Measurements from ENCODE around the gene EGFL6. TPM values are rescaled to one million over a fixed set of nuclear protein-coding genes. Genes with fewer than 3 reads are reported as not detected.

EGFL6 gene
- total RNA-seq, 2 donors from 2014 or later: not detected

DNA sequence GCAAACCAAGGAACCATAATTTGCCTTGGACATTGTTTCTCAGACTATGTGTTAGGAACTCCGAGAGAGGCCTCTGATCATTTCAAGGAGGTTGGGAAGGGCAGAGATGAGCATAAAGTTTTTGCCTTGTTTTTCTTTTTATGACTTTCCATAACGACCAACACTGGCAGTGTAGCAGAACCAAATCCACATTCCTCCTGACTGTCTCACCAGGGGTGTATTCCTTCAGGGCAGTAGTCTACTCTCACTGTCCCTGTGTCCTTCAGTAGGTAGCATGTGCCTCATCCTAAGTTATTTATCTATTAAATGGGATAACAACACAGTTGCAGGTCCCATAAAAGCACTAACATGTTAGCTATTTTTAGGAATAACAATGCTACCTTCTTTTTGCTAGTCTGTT lies 20.8 kb downstream of the EGFL6 start:
- no peaks in the 10 kb centered on the region for H3K4me1 ChIP-seq (ENCODE audit: control insufficient read depth, insufficient read depth, low read length)

DNA sequence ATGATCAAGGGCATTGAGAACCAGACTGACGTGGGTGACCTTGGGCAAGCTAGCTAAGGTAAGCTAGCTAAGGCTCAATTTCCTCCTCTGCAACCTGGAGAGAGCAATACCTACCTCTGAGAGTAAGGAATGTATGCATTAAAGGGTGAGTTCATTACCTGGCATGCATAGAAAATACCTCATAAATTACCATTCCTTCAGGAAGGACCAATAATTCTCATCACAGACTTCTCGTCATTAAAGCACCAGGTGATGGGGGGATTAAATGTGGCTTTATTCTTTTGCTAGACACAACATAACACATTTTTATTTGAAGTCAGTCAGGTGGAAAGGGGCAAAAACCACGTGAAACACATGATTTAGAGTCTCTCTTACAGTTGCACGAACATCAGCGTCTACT lies 21.5 kb downstream of the EGFL6 start:
- Histone ChIP-seq H3K27me3 (ENCODE audit: control insufficient read depth, insufficient read depth, low read length, poor library complexity, severe bottlenecking) (no peaks in the 10 kb centered on the region), H3K27ac (ENCODE audit: low read depth, low read length) (no peak overlapping the region), H3K4me1 (ENCODE audit: control insufficient read depth, insufficient read depth, low read length) (no peaks in the 10 kb centered on the region), H3K9me3 (ENCODE audit: control insufficient read depth, low read length) (no peaks in the 10 kb centered on the region), H3K9ac (ENCODE audit: extremely low read depth, low read length, poor library complexity, severe bottlenecking) (no peak overlapping the region), H3K36me3 (ENCODE audit: control insufficient read depth, insufficient read depth, low read length) (no peaks in the 10 kb centered on the region), H3K4me3 (ENCODE audit: low read length) (no peak overlapping the region)
- DNase-seq: no peak
- H3K4me1 Mint-ChIP-seq: no peaks in the 10 kb centered on the region
- 91 to 92% methylated on average over 3 to 4 of the region's 5 CpGs for WGBS, 2 experiments (ENCODE audit: insufficient coverage in 1 of 2, insufficient read length in 1 of 2)
- H3K27me3 Mint-ChIP-seq (ENCODE audit: insufficient read depth): no peaks in the 10 kb centered on the region
- H3K4me3 Mint-ChIP-seq: no peak overlapping the region
- H3K27ac Mint-ChIP-seq: no peak overlapping the region
- peaks cover 37% of the 10 kb centered on the region for H3K9me3 Mint-ChIP-seq
- TF ChIP-seq, protein P1, sequence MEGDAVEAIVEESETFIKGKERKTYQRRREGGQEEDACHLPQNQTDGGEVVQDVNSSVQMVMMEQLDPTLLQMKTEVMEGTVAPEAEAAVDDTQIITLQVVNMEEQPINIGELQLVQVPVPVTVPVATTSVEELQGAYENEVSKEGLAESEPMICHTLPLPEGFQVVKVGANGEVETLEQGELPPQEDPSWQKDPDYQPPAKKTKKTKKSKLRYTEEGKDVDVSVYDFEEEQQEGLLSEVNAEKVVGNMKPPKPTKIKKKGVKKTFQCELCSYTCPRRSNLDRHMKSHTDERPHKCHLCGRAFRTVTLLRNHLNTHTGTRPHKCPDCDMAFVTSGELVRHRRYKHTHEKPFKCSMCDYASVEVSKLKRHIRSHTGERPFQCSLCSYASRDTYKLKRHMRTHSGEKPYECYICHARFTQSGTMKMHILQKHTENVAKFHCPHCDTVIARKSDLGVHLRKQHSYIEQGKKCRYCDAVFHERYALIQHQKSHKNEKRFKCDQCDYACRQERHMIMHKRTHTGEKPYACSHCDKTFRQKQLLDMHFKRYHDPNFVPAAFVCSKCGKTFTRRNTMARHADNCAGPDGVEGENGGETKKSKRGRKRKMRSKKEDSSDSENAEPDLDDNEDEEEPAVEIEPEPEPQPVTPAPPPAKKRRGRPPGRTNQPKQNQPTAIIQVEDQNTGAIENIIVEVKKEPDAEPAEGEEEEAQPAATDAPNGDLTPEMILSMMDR (conservative IDR thresholded peaks at IDR 0.05): no peak
- no peaks in the 10 kb centered on the region for H3K36me3 Mint-ChIP-seq (ENCODE audit: low read depth)

More for the DNA sequence above, 20.8 kb downstream of the EGFL6 start:
- H3K27ac ChIP-seq (ENCODE audit: low read depth, low read length): no peak overlapping the region
- TF ChIP-seq, protein P1 (conservative IDR thresholded peaks at IDR 0.05): no peak
- no peaks in the 10 kb centered on the region for H3K4me1 Mint-ChIP-seq
- no peaks in the 10 kb centered on the region for H3K36me3 ChIP-seq (ENCODE audit: control insufficient read depth, insufficient read depth, low read length)
- WGBS, 2 experiments (ENCODE audit: insufficient coverage in 1 of 2, insufficient read length in 1 of 2): 83% methylated on average over 2 of the region's 2 CpGs; no CpG with 5 or more reads in 1 of the 2 experiments
- no peaks in the 10 kb centered on the region for H3K9me3 ChIP-seq (ENCODE audit: control insufficient read depth, low read length)
- no peaks in the 10 kb centered on the region for H3K27me3 Mint-ChIP-seq (ENCODE audit: insufficient read depth)
- no peak for DNase-seq
- H3K4me3 Mint-ChIP-seq: no peak overlapping the region
- peaks cover 40% of the 10 kb centered on the region for H3K9me3 Mint-ChIP-seq
- H3K4me3 ChIP-seq (ENCODE audit: low read length): no peak overlapping the region
- H3K9ac ChIP-seq (ENCODE audit: extremely low read depth, low read length, poor library complexity, severe bottlenecking): no peak overlapping the region
- no peaks in the 10 kb centered on the region for H3K36me3 Mint-ChIP-seq (ENCODE audit: low read depth)
- no peaks in the 10 kb centered on the region for H3K27me3 ChIP-seq (ENCODE audit: control insufficient read depth, insufficient read depth, low read length, poor library complexity, severe bottlenecking)
- H3K27ac Mint-ChIP-seq: no peak overlapping the region

DNA sequence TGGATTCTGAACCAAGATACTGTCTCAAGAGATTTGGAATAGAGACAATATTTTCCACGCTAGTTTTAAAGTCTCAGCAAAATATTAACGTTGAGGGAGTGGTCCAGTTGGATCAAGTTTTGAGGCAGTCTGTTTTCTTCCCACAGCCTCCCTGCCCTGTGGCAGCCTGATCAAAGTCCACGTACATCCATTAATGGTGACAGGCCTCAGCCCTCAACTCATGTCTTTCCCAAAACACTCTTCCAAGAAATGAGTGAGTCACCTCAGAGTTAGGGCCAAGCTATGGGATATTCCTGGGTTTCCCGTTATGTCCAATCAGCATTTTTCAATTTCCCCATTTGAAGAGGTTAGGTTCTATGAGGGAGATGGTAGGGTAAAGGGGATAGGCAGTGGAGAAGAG lies 28.5 kb downstream of the EGFL6 start:
- H3K4me3 ChIP-seq (ENCODE audit: low read length): no peak overlapping the region
- H3K27me3 Mint-ChIP-seq (ENCODE audit: insufficient read depth): no peaks in the 10 kb centered on the region
- no peaks in the 10 kb centered on the region for H3K27me3 ChIP-seq (ENCODE audit: control insufficient read depth, insufficient read depth, low read length, poor library complexity, severe bottlenecking)
- H3K4me1 ChIP-seq (ENCODE audit: control insufficient read depth, insufficient read depth, low read length): no peaks in the 10 kb centered on the region
- H3K4me3 Mint-ChIP-seq: no peak overlapping the region
- H3K36me3 ChIP-seq (ENCODE audit: control insufficient read depth, insufficient read depth, low read length): no peaks in the 10 kb centered on the region
- H3K27ac ChIP-seq (ENCODE audit: low read depth, low read length): no peak overlapping the region
- H3K4me1 Mint-ChIP-seq: no peaks in the 10 kb centered on the region
- peaks cover 49% of the 10 kb centered on the region for H3K9me3 Mint-ChIP-seq
- TF ChIP-seq, protein P1 (conservative IDR thresholded peaks at IDR 0.05): no peak
- no peaks in the 10 kb centered on the region for H3K36me3 Mint-ChIP-seq (ENCODE audit: low read depth)
- no peak overlapping the region for H3K27ac Mint-ChIP-seq
- H3K9ac ChIP-seq (ENCODE audit: extremely low read depth, low read length, poor library complexity, severe bottlenecking): no peak overlapping the region
- WGBS, 2 experiments (ENCODE audit: insufficient coverage in 1 of 2, insufficient read length in 1 of 2): 91% methylated on average over 3 of the region's 4 CpGs; no CpG with 5 or more reads in 1 of the 2 experiments
- no peaks in the 10 kb centered on the region for H3K9me3 ChIP-seq (ENCODE audit: control insufficient read depth, low read length)
- no peak for DNase-seq

Measured in endodermal cell (in vitro differentiated cells).